NCI-H526 treated with DMSO at 0.1 percent for 48 hours (cell line): Measurements from ENCODE around the gene GALR2.

ENCODE experiments used
- DNase-seq: peaks from one replicate; lab custom pipeline; 2025; lab: John Stamatoyannopoulos, UW

GALR2 gene

DNA sequence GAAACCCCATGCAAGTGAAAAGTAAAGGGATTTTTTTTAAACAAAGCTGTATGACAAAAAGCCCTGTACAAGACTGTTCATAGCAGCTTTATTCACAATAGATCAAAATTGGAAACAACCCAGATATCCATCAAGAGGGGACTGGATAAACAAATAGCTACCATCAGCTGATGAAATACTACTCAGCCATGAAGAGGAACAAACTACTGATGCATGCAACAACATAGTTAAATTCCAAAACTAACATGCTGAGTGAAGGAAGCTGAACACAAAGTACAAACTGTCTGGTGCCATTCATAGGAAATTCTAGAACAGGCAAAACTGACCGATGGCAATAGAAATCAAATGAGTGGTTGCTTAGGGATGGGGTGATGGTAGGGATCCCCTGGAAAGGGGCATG lies 51.3 kb downstream of the GALR2 start:
- DNase-seq = no peak
